Activated CD4-positive, alpha-beta T cell treated with anti-CD3 and anti-CD28 coated beads for 48 hours (primary cell): ENCODE measurements around the gene GPR157.

Source experiments
- DNase-seq: peaks from one replicate; pipeline ENCODE4 v3.0.0-alpha.2; 2020

Gene GPR157

DNA sequence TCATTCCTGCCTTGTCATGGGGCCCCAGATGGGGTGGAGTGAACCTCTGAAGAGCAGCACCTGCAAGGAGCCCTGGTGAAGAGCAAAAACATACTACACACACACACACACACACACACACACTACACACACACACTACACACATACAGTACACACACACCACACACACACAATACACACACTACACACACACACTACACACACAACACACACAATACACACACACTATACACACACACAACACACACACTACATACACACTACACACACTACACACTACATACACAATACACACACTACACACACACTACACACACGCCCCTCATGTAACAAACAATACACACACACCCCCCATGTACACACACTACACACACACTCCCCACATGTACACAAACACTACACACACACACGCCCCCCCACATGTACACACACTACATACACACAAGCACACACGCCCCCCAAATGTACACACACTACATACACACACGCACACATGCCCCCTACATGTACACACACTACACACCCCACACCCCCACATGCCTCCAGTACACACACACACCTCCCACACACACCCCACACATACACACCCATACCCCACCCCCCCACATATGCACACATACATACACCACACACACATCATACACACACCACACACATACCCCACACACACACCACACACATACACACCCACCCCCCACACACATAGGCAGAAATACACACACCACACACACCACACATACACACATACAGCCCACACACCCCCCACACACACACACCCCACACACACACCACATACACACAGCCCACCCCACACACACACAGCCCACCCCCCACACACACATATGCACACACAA lies 68.8 kb downstream of the GPR157 start:
- no peak for DNase-seq

DNA sequence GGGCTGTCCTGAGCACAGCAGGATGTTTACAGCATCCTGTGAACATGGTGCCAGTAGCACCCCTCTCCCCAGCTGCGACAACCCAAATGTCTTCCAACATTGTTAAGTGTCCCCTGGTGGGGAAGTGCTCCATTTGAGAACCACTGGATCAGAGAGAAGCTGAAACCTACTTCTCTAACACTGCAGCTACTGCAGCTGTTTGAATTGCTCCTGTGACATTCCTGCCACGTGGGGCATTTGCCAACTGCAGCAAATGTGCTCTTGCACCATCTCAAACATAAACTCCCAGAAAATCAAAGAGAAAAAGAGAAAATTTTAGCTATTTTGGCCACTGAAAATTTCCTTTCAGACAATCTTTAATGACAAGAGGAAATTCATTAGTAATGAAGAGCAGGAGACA lies 70.4 kb downstream of the GPR157 start:
- DNase-seq: no peak

DNA sequence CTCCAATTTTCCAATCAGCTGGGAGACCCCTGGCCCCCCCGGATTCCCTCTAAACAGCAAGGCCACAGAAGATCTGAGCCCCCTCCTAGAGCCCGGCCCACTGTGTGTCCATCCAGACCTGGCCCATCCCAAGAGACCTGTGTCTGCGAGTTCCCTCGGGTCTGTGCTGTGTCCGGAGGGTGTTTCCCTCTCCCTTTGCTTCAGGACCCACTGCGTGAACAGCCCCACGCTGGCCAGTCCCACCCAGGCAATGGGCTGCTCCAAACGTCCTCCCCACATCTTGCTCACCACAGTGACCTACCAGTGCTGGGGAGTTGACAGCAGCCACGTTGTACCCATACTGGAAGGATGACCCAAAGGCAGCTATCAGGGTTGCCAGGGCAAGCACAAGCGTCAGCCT lies 71.1 kb downstream of the GPR157 start:
- no peak for DNase-seq

DNA sequence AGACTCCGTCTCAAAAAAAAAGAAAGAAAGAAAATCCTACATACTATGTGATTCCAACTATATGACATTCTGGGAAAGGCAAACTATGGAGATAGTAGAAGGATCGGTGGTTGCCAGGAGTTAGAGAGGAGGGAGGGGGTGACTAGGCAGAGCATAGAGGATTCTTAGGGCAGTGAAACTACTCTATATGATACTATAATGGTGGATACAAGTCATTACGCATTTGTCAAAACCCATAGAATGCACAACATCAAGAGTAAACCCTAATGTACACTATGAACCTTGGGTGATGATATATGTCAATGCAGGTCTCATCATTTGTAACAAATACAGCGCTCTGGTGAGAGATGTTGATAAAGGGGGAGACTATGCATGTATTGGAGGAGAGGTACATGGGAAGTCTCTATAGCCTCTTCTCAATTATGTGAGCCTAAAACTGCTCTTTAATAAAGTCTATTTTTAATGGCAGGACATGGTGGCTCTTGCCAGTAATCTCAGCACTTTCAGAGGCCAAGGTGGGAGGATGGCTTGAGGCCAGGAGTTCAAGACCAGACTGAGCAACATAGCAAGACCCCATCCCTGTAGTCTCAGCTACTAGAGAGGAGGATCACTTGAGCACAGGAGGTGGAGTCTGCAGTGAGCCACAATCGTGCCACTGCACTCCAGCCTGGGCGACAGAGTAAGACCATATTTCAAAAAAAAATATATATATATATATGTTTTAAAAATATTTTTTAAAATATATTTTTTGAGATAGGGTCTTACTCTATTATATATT lies 76.4 kb downstream of the GPR157 start:
- no peak for DNase-seq

DNA sequence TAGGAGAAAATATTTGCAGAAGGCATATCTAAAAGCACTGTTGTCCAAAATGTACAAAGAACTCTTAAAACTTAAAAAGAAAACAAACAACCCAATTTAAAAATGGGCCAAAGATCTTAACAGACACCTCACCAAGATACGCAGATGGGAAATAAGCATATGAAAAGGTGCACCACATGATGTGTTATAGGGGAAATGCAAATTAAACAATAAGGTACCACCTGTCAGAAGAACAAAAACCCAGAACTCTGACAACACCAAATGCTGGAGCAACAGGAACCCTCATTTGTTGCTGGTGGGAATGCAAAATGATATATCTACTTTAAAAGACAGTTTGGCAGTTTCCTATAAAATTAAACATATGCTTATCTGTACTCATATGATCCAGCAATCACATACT lies 77.5 kb downstream of the GPR157 start:
- DNase-seq: no peak

DNA sequence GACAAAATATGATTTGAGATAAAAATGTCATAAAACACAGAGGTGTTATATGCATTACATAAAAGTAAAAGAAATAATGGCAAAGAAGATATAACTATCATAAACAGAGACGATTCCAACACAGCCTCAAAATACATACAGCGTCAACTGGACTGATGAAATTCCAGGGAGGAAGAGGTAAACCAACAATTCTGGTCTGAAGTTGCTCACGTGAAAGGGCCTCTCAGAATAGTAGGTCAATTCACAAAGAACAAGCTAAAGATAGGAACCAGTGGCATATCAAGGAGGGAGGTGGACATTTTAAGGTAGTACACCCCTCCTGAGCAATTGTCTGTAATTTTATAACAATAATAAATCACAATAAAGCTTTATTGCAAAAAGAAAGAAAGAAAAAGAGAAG lies 78.1 kb downstream of the GPR157 start:
- DNase-seq: no peak
